Glutamatergic neuron (in vitro differentiated cells): ENCODE measurements around the gene RNASET2. TPM values are rescaled to one million over a fixed set of nuclear protein-coding genes. Genes with fewer than 3 reads are reported as not detected.

Experiments used
- DNase-seq: peaks from one replicate; pipeline ENCODE4 v3.0.0; 2022
- H3K27ac Mint-ChIP-seq: one replicate; pipeline ENCODE4 v1.8.0; 2020; ENCODE audit warnings: mild to moderate bottlenecking, mixed read lengths, inconsistent platforms; ENCODE audit not compliant: unreplicated experiment
- H3K27me3 Mint-ChIP-seq: one replicate; pipeline ENCODE4 v1.8.0; 2020; ENCODE audit warnings: mild to moderate bottlenecking, moderate library complexity, mixed read lengths, inconsistent platforms; ENCODE audit not compliant: unreplicated experiment
- H3K36me3 Mint-ChIP-seq: one replicate; pipeline ENCODE4 v1.8.0; 2020; ENCODE audit warnings: mild to moderate bottlenecking, mixed read lengths, inconsistent platforms; ENCODE audit not compliant: unreplicated experiment
- H3K4me1 Mint-ChIP-seq: one replicate; pipeline ENCODE4 v1.8.0; 2020; ENCODE audit warnings: mild to moderate bottlenecking, low read depth, mixed read lengths, inconsistent platforms; ENCODE audit not compliant: unreplicated experiment
- H3K4me3 Mint-ChIP-seq: one replicate; pipeline ENCODE4 v1.8.0; 2020; ENCODE audit warnings: mild to moderate bottlenecking, mixed read lengths, inconsistent platforms; ENCODE audit not compliant: unreplicated experiment
- H3K9me3 Mint-ChIP-seq: one replicate; pipeline ENCODE4 v1.8.0; 2020; ENCODE audit warnings: mild to moderate bottlenecking, moderate library complexity, mixed read lengths, inconsistent platforms; ENCODE audit not compliant: unreplicated experiment
- total RNA-seq: library from RNA; stranded (reverse); fragmentation: NEBNext Ultra II Directional; extraction: Animal tissue kit (Norgen Biotek cat#: 25700); gene quantifications from one replicate; pipeline ENCODE4 v1.2.1, GENCODE V29; 2021; ENCODE audit not compliant: unreplicated experiment
- TF ChIP-seq, protein P1 (sequence below): fragments of 200-600 bp; sonication (generic); IDR thresholded peaks from one replicate; pipeline ENCODE4 v1.5.0; 2021; ENCODE audit not compliant: partially characterized antibody, unreplicated experiment

RNASET2 gene
- total RNA-seq, 1 donor from 2014 or later: 2.2 TPM

DNA sequence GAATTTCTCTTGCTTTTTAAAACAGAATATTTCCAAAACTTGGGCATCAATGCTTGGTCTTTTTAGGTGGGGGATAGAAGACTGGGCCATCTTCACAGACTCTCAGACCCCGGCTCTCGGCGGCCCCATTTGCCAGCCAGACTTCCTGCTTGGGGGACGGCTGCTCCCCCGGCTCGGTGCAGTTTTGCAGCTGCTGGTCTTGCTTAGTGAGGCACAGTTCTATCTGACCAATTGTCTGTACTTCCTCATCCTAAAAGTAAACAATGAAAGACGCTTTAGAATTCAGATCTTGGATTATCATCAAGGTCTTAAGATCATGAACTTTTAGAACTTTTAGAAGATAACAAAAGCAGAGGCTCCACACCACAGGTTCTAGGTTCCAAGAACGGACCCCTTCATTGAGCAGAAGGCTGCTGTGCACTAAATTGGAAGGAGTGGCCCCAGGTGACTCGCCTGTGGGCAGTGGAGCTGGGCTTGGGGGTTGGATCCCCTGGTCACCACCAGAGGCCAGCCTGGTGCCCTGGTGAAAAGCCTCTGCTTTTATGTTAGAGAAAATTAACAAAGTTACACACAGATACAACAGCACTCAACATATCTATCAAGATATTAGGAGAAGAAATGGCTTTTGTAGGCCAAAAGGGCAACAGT, 26.7 kb downstream of the RNASET2 start:
- no peak overlapping the region for H3K27ac Mint-ChIP-seq
- peaks cover 7% of the 10 kb centered on the region for H3K27me3 Mint-ChIP-seq
- no peaks in the 10 kb centered on the region for H3K9me3 Mint-ChIP-seq
- H3K4me1 Mint-ChIP-seq: peaks cover 12% of the 10 kb centered on the region
- H3K36me3 Mint-ChIP-seq: no peaks in the 10 kb centered on the region
- H3K4me3 Mint-ChIP-seq: no peak overlapping the region
- DNase-seq: no peak
- TF ChIP-seq, protein P1, sequence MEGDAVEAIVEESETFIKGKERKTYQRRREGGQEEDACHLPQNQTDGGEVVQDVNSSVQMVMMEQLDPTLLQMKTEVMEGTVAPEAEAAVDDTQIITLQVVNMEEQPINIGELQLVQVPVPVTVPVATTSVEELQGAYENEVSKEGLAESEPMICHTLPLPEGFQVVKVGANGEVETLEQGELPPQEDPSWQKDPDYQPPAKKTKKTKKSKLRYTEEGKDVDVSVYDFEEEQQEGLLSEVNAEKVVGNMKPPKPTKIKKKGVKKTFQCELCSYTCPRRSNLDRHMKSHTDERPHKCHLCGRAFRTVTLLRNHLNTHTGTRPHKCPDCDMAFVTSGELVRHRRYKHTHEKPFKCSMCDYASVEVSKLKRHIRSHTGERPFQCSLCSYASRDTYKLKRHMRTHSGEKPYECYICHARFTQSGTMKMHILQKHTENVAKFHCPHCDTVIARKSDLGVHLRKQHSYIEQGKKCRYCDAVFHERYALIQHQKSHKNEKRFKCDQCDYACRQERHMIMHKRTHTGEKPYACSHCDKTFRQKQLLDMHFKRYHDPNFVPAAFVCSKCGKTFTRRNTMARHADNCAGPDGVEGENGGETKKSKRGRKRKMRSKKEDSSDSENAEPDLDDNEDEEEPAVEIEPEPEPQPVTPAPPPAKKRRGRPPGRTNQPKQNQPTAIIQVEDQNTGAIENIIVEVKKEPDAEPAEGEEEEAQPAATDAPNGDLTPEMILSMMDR: no peak

DNA sequence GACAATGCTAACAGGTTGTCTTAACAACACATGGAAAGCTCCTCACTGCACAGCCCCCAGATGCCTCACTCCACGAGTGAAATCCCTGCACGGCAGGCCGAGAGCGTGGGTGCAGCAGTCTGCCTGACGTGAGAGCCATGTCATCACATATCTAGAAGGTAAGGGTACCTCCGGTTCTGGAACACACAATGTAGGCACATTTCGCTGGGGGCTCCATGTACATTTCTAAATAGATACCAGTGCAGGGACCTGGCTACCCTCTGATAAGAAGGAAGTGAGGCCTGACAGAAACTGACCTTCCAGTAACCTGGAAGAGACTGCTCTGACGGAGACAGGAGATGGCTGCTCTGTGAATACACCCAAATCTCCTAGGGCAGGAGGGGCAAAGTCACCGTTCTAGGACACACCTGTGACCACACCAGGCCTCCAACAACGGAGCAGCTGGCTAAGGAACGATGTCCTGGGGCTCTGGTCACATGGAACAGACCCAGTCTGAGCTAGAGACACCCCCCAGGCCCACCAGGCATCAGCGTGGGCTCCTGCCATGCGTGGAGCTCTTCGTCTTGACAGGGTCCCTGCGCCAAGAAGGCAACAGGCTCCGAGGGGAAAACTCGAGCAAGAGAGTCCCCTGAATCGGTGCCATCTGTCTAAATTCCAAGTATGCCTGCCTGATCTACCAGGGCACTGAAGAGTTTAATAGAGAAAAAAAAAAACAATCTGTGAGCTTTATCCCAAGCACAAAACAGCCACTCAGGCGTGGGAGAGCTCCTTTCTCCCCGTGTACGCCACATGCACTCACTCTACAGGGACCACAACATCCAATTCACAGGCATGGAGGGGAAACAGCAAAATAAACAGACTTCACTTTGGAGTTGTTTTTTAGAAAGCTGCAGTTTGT, 27.5 kb downstream of the RNASET2 start:
- Mint-ChIP-seq H3K4me1 (peaks cover 12% of the 10 kb centered on the region), H3K9me3 (no peaks in the 10 kb centered on the region), H3K27ac (no peak overlapping the region), H3K4me3 (no peak overlapping the region), H3K27me3 (peaks cover 7% of the 10 kb centered on the region), H3K36me3 (no peaks in the 10 kb centered on the region)
- TF ChIP-seq, protein P1: no peak
- no peak for DNase-seq

DNA sequence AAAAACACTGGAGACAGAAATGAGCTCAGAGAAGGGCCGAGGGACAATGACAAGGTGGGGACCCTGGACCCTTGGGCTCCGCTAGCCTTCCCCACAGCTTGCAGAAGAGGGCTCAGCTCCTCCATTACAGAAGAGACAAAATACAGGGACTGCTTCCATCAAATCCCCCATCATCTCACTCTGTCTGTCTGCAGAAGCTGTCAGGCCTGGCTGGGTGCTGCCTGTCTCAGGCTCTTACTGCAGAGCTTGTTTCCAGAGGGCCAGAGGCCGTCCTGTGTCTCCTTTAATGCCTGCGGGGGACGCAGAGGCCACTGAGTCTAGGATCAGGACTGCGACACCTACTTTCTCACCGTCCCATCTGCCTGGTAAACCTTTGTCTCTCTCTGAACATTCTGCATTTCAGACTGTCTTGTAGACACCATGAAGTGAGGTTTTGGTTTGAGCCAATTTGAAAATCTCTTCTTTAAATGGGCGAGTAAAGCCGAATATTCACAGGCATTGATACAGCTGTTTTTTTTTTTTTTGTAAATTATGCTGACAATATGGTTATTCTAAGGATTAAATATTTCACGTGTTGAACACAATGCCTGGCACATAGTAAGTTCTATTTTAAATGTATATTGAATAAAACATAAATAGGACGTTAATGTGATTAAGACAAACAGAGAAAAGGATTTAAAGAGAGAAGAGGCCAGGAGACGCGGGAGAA, 28.3 kb downstream of the RNASET2 start:
- TF ChIP-seq, protein P1: no peak
- Mint-ChIP-seq H3K36me3 (no peaks in the 10 kb centered on the region), H3K9me3 (no peaks in the 10 kb centered on the region), H3K27ac (no peak overlapping the region), H3K4me1 (peaks cover 12% of the 10 kb centered on the region), H3K27me3 (peaks cover 7% of the 10 kb centered on the region), H3K4me3 (no peak overlapping the region)
- no peak for DNase-seq

DNA sequence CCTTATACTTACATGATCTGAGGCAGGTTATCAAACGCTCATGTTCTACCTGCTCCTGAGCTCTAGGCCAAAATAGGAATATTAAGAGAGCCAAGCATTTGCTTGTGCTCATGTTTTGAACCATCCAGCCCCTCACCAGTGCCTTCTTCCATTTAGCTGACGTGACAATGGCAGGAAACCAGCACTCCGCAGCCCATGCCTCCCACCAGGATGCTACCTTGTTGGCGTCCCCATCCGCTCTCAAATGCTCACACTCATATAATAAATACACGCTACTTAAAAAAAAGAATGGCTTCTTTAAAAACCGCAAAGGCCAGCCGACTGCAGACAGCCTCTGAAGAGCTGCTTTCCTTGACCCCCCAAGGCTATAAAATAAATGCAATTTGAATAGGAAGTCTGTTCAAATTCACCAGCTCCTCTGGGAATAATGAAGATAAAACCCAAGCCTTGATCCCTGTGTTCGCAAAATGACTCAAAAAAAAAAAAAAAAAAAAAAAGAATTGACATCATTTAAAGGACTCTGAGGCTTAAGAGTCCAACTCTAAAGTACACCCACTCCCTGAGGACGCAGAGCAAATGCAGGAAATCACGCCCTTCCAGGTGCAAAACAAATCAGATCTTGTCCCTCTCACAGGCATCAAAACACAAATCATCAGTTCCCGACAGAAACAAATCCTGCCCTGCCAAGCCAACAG, 29.0 kb downstream of the RNASET2 start:
- H3K4me1 Mint-ChIP-seq: peaks cover 12% of the 10 kb centered on the region
- no peak overlapping the region for H3K27ac Mint-ChIP-seq
- TF ChIP-seq, protein P1: no peak
- H3K9me3 Mint-ChIP-seq: no peaks in the 10 kb centered on the region
- DNase-seq: no peak
- H3K27me3 Mint-ChIP-seq: peaks cover 7% of the 10 kb centered on the region
- H3K4me3 Mint-ChIP-seq: no peak overlapping the region
- no peaks in the 10 kb centered on the region for H3K36me3 Mint-ChIP-seq
